Activated T-cell treated with anti-CD3 and anti-CD28 coated beads for 1 hour (primary cell): ENCODE data around the gene DACT3.

Source experiments
- DNase-seq: peaks from one replicate; pipeline ENCODE4 v3.0.0-alpha.2; 2020; ENCODE audit warnings: low read depth

Gene DACT3

DNA sequence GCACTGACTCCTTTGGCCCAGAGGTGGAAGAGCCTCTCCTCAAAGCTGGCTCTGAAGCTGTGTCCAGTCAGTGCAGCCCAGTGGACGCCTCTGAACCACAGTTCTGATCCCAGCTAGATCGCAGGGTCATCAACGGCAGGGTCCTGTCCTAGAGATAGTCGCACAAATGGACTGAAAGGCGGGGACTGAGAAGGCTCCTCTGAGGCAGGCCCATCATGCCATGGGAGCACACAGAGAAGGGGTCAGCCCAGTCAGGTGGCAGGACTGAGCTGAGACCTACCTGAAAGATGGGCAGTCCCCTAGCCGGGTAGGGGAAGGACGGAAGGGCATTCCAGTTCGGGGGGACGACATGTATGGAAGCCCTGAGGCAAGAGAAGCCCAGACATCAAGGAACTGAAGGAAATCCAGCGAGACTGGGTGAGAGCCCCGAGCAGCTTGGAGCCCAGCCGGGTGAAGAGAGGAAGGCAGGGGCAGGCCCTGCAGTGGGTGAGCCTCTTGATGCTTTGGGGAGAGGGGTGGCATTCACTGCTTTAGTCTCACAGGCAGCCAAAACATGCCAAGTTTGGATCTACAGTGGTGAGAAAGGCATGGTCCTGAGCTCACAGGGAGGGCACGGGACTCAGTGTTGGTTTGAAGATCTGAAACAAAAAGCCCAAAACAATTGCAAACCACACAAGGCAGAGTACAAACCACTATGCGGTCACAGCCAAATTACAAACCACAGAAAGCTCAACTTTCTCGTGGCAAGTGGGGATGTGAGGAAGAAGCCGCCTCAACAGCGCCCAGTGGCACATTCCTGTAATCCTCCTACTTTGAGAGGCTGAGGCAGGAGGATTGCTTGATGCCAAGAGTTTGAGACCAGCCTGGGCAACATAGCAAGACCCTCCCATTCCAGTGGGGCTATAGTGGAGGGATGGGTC is 49.9 kb downstream of the DACT3 start:
- no peak for DNase-seq

- no peak for DNase-seq
Observed at GRCh38 chr19:46610413-46610775, 50.6 kb downstream of the DACT3 start.

DNA sequence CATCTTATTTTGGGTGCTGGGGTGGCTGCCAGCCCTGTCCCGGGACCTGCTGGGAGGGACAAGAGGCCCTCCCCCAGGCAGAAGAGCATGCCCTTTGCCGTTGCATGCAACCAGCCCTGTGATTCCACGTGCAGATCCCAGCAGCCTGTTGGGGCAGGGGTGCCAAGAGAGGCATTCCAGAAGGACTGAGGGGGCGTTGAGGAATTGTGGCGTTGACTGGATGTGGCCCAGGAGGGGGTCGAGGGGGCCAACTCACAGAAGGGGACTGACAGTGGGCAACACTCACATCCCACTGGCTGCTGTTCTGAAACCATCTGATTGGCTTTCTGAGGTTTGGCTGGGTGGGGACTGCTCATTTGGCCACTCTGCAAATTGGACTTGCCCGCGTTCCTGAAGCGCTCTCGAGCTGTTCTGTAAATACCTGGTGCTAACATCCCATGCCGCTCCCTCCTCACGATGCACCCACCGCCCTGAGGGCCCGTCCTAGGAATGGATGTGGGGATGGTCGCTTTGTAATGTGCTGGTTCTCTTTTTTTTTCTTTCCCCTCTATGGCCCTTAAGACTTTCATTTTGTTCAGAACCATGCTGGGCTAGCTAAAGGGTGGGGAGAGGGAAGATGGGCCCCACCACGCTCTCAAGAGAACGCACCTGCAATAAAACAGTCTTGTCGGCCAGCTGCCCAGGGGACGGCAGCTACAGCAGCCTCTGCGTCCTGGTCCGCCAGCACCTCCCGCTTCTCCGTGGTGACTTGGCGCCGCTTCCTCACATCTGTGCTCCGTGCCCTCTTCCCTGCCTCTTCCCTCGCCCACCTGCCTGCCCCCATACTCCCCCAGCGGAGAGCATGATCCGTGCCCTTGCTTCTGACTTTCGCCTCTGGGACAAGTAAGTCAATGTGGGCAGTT is 51.2 kb downstream of the DACT3 start:
- no peak for DNase-seq

- no peak for DNase-seq
Observed at GRCh38 chr19:46608581-46609345, 52.2 kb downstream of the DACT3 start.

GRCh38 chr19:46608178-46608577 is 52.8 kb downstream of the DACT3 start:
- no peak for DNase-seq

GRCh38 chr19:46607448-46607841 is 53.5 kb downstream of the DACT3 start:
- DNase-seq, result no peak

- DNase-seq, result no peak
Observed at GRCh38 chr19:46606681-46607447, 54.1 kb downstream of the DACT3 start.

- no peak for DNase-seq
Observed at GRCh38 chr19:46606019-46606418, 55.0 kb downstream of the DACT3 start.

DNA sequence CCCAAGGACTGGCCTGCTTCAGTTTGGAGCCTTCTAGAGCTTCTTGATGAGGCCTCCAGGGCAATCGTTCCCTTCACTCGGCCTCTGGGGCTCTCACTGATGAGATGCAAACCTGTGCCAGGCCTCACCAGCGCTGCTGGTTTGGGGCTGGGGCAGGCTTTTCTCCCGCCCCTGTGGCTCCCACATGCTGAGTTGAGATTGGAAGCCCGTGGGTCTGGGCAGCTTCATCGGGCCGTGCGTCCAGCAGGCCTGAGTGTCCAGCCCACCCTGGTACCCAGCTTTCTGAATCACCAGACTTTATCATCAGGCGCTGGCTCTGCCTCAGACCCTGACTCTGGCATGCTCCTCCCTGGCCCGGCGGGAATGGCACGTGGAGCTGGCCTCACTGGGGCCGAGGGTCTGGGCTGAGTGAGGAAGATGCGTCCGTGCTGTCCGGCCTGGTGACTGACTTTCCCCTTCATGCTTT is 55.6 kb downstream of the DACT3 start:
- no peak for DNase-seq

DNA sequence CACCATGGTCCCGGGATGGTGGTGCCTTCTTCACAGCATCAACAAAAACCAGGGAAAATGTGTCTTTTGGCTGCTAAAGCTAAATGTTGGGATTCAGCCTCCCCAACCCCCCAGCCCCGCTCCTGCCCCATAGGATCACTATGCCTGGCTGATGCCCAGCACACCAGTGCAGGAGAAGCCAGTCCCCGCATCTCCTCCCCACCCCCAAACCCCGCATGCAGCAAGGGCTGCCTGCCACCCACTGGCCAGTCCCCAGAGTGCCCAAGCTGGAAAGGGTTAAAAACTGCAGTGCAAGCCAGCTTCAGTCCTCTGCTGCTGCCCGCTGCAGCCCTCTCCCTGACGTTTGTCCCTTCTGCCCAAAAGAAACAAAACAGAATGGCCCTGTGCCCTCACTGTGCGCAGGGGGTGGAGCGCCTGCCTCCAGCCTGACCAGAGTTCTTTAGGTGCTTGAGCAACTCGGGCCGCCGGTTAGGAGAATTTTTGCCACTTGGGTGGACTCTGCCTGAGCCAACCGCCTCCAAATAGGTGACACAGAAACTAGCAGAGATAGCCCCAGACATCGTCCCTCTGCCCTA is 56.1 kb downstream of the DACT3 start:
- DNase-seq, result no peak

GRCh38 chr19:46603752-46604231 is 57.2 kb downstream of the DACT3 start:
- no peak for DNase-seq

GRCh38 chr19:46603195-46603637 is 57.8 kb downstream of the DACT3 start:
- DNase-seq, result no peak

DNA sequence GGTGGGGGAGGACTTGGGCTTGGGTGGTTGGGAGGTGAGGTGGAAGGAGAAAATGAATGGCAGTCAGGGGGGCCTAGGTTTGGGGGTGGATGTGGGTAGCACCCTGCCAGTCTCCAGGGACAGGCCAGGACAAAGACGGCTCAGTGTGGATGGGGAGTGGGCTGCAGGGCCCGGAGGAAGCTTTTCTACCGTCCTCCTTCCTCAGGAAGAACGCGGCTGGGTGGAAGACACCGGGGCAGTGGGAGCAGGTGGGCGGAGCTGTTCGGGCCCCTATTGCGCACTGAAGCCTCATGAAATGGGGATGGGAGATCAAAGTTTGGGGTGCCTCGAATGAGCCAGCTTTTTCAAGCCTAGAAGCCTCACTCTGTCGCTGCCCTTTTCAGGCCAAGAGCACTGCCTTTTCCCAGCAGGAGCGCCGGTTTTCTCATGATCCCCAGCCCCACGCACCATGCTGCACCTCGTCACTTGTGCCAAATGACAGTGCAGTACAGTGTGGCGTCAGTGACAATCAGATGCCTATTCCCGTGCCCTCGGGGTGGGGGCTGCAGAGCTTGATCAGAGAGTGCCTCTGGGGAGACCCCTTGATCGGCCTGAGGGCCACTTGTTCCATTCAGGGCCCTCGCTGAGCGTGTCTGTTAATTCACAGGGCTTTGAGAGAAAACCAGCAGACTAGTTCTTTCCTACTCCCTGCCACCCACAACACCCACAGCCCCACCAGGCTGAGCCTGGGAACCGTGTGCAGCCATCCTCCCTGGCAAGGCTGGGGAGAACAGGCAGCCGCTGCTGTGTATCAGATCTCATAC is 58.4 kb downstream of the DACT3 start:
- no peak for DNase-seq

- DNase-seq, result no peak
Observed at GRCh38 chr19:46601318-46602224, 59.4 kb downstream of the DACT3 start, which contains the start of gene CALM3. Gene CALM3, plus strand, starts transcription at chr19:46601330. Its CDS starts 105 bp downstream, at chr19:46601435.

- peak; percentile 97 for DNase-seq
Observed at GRCh38 chr19:46600384-46601317, 60.3 kb downstream of the DACT3 start.

- no peak for DNase-seq
Observed at GRCh38 chr19:46599716-46600373, 61.1 kb downstream of the DACT3 start.

- no peak for DNase-seq
Observed at GRCh38 chr19:46598372-46598917, 62.5 kb downstream of the DACT3 start.
